Measurements from ENCODE around the gene GSN. TPM values are rescaled to one million over a fixed set of nuclear protein-coding genes. Genes with fewer than 3 reads are reported as not detected.

GSN gene
- total RNA-seq, 4 donors from 2014 or later: 2,362 to 3,466 (median 3,146) TPM

GRCh38 chr9:121313458-121314152, 45.6 kb downstream of the GSN start:
- Histone ChIP-seq H3K36me3 (peaks cover 5 to 100% of the 10 kb centered on the region in 2 donors), H3K4me1 (peaks cover 2 to 96% (median 25%) of the 10 kb centered on the region in 3 donors), H3K27ac (peak overlapping the region in 3 of 4 donors; percentile 60 to 96 (median 90)), H3K4me3 (no peak overlapping the region), H3K27me3 (no peaks in the 10 kb centered on the region), H3K9me3 (no peaks in the 10 kb centered on the region)
- no peak for ATAC-seq
- TF ChIP-seq EP300 (IDR thresholded peaks at IDR 0.05) (no peak), POLR2A (IDR thresholded peaks at IDR 0.05) (no peak), POLR2AphosphoS5 (IDR thresholded peaks at IDR 0.05) (no peak)
- TF ChIP-seq, protein P1, sequence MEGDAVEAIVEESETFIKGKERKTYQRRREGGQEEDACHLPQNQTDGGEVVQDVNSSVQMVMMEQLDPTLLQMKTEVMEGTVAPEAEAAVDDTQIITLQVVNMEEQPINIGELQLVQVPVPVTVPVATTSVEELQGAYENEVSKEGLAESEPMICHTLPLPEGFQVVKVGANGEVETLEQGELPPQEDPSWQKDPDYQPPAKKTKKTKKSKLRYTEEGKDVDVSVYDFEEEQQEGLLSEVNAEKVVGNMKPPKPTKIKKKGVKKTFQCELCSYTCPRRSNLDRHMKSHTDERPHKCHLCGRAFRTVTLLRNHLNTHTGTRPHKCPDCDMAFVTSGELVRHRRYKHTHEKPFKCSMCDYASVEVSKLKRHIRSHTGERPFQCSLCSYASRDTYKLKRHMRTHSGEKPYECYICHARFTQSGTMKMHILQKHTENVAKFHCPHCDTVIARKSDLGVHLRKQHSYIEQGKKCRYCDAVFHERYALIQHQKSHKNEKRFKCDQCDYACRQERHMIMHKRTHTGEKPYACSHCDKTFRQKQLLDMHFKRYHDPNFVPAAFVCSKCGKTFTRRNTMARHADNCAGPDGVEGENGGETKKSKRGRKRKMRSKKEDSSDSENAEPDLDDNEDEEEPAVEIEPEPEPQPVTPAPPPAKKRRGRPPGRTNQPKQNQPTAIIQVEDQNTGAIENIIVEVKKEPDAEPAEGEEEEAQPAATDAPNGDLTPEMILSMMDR (IDR thresholded peaks at IDR 0.05): no peak
- 95 to 100% methylated on average over 1 to 4 of the region's 10 CpGs for WGBS, 2 donors (ENCODE audit: low coverage in 1 of 2)

- Histone ChIP-seq H3K36me3 (peaks cover 5 to 98% of the 10 kb centered on the region in 2 donors), H3K4me3 (no peak overlapping the region), H3K27ac (peak overlapping the region; percentile 0 to 96 (median 90)), H3K4me1 (peaks cover 2 to 100% (median 38%) of the 10 kb centered on the region in 3 donors), H3K9me3 (no peaks in the 10 kb centered on the region), H3K27me3 (no peaks in the 10 kb centered on the region)
- 96 to 100% methylated on average over 4 of the region's 6 CpGs for WGBS, 2 donors (ENCODE audit: low coverage in 1 of 2)
- no peak for TF ChIP-seq EP300 (IDR thresholded peaks at IDR 0.05)
- TF ChIP-seq, protein P1 (IDR thresholded peaks at IDR 0.05): no peak
- no peak for TF ChIP-seq POLR2A (IDR thresholded peaks at IDR 0.05)
- no peak for TF ChIP-seq POLR2AphosphoS5 (IDR thresholded peaks at IDR 0.05)
- no peak for ATAC-seq
These were observed 48.4 kb downstream of the GSN start for GRCh38 chr9:121316378-121316777.

DNA sequence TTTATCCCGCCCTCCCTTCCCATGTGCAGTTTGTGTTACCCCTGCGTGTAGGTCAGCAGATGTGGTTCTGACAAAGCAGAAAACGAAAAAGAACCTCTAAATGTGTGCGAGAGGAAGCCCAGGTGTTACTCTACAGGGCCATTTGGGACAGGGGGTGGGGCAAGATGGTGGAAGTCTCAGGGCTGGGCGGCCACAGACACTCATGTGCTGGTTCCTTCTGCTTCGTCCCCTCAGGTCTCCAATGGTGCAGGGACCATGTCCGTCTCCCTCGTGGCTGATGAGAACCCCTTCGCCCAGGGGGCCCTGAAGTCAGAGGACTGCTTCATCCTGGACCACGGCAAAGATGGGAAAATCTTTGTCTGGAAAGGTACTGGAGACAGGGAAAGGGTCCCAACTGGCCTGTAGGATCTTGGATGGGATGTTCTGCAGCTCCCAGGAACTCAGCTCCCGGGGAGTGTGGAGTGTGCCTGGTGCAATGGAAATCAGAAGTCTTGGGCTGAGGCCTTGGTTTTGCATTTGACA, 49.0 kb downstream of the GSN start:
- no peak for ATAC-seq
- TF ChIP-seq EP300 (IDR thresholded peaks at IDR 0.05) (no peak), POLR2AphosphoS5 (IDR thresholded peaks at IDR 0.05) (no peak), POLR2A (IDR thresholded peaks at IDR 0.05) (no peak)
- Histone ChIP-seq H3K36me3 (peaks cover 5 to 98% of the 10 kb centered on the region in 2 donors), H3K27me3 (no peaks in the 10 kb centered on the region), H3K27ac (peak overlapping the region; percentile 90 to 98 (median 94)), H3K4me1 (peaks cover 2 to 100% (median 42%) of the 10 kb centered on the region in 3 donors), H3K4me3 (no peak overlapping the region), H3K9me3 (no peaks in the 10 kb centered on the region)
- WGBS, 2 donors (ENCODE audit: low coverage in 1 of 2): 78% methylated on average over 8 of the region's 11 CpGs; no CpG with 5 or more reads in 1 of the 2 donors

GRCh38 chr9:121317737-121318630, 50.0 kb downstream of the GSN start:
- Histone ChIP-seq H3K9me3 (no peaks in the 10 kb centered on the region), H3K36me3 (peaks cover 5 to 98% of the 10 kb centered on the region in 2 donors), H3K27ac (peak overlapping the region; percentile 90 to 98 (median 94)), H3K4me1 (peaks cover 2 to 100% (median 50%) of the 10 kb centered on the region in 3 donors), H3K27me3 (no peaks in the 10 kb centered on the region), H3K4me3 (no peak overlapping the region)
- TF ChIP-seq POLR2AphosphoS5 (IDR thresholded peaks at IDR 0.05): no peak
- no peak for TF ChIP-seq POLR2A (IDR thresholded peaks at IDR 0.05)
- TF ChIP-seq, protein P1 (IDR thresholded peaks at IDR 0.05): no peak
- no peak for TF ChIP-seq EP300 (IDR thresholded peaks at IDR 0.05)
- ATAC-seq: no peak
- WGBS, 2 donors (ENCODE audit: low coverage in 1 of 2): 33 to 40% methylated on average over 1 to 2 of the region's 6 CpGs

Measured in gastroesophageal sphincter (tissue), 4 donors.